CD4-positive, alpha-beta T cell treated with Interleukin-4 for 1 hour (primary cell): ENCODE data around the gene COX6A2.
A peak's percentile ranks its signal among the peaks of the same experiment; 100 is the strongest.
"Not testable (repeated sequence)": the region's sequence is repeated elsewhere in the genome, so short reads cannot be mapped to it uniquely, and the experiment has no call there.

ENCODE experiments used
- DNase-seq, 2 donors: peaks; one replicate each; pipeline ENCODE4 v3.0.0-alpha.2; 2020 to 2022

Gene COX6A2

DNA sequence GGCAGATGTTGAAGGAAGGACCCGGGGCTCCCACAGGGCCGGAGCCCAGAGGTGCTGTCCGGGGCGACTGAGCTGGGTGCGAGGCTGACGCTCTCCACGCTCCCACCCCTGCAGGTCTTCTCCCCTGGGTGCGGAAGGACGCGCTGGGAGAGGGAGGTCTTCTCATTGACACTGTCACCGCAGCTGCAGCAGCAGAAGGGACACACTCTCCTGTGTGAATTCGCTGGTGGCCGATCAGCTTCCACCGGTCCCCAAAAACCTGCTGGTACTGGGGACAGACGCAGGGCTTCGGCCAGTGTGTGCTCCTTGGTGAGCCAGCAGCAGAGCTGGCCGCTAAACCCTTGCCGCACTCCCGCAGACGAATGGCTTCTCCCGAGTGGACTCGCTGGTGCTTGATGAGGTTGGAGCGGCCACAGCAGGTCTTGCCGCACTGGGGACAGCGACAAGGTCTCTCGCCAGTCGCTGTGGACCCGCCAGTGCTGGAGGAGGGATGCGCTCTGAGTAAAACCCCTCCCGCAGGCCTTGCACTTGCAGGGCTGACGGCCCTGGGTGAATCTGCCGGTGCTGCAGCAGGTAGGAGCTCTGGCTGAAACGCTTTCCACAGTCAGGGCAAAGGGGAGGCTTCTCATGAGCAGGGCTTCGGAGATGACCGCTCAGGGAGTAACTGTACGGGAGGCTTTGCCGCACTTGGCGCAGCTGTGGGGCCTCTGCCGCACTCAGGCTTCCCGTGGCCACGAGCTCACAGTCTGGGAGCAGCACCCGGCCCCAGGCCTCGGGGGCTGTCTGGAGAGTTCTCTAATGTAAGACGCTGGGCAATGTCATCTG is 8.3 kb upstream of the COX6A2 start:
- no peak for DNase-seq

DNA sequence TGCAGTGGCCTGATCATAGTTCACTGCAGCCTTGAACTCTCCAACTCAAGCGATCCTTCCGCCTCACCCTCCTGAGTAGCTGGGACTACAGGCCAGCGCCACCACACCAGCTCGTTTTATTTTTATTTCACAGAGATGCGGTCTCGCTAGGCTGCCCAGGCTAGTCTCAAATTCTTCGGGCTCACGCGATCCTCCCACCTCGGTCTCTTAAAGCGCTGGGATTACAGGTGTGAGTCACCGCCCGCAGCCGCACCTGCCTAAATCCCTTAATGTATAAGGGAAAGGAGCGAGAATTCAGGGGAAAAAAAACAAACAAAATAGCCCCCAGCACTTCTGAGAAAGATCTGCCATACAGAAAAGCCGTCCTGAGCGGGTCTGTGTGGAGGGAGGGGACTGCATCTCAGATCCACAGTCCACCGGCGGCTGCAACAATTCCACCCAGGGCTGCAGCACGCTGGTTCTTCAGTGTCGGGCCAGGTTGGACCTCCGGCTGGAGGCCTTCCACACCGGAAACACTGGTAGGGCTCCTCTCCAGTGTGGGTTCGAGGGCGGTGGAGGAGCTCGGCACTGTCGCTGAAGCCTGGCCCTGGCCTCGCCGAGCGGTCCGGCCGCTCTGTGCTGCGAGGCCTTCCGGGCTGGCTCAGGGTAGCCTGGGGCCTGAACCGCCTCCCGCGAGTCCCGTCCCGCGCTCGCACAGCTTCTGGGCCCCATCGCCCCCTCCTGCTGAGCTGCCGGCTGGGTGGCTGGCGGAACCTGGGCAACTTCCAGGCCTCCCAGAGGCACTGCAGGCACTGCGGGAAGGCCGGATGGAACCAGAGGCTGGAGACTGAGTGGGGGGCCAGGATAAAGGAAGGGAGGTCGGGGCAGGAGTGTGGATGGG is 7.4 kb upstream of the COX6A2 start:
- DNase-seq: no peak

DNA sequence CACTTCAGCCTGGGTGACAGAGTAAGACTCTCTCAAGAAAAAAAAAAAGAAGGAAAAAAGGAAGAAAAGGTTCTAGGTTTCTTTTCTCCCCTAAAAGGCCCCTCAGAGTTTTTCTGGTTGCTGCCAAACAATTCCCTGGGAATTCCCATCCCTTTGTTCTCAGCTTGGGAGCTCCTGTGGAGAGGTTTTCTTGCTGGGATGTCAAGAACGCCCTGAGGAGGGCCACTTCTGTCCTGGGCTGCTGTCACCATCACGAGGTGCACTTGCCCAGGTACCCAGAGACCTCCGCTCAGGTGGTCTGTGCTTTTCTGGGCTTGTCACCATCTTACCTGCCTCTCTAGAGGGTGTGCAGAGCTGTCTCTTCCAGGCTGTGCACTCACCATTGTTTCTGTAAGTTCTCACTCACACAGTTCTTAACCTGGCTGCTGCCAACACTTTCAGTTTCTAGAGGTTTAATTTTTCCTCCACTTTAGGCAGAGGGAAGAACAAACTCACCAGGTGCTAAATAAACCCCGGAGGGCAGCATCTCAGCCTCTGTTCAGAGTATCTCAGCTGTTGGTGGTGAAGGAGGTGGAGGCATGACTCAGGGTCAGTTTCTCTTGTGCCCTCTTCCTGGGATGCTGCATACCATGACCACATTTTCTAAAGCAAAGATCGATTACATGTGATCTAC is 2.4 kb upstream of the COX6A2 start:
- no peak for DNase-seq

DNA sequence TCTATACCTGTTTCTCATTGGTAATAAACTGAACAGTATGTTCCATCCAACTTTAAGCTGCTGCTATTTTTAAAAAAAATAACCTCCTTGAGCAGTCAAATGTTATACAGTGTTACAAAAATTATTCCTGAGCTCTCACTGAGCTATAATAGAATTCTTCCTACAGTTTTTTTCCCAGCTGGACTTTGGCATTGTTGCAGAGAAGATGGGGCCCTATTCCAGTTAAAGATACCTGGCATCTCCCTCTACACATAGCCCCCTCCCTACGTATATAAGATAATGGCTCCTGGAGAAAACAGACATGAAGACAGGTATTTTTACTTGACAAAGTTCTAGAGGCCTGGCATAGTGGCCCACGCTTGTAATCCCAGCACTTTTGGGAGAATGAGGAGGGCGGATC is 1.6 kb upstream of the COX6A2 start:
- no peak for DNase-seq

DNA sequence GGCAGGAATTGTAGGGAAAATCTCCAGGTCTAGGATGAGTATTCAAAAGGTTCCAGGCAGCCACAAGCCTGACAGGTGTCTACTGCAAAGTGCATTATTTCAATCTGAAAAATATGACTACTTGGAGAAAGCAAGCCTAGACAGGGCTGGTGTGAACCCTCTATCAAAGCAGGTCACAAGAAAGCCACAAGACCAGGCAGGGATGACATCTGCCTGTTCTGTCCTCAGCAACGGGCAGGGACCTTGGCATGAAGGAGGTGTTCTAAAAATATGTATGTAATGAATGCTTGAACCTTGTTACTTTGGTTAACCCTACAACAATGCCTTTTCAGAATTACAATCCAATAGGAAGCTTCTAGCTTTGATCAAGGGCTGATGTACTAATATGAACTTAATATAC is 1.2 kb upstream of the COX6A2 start:
- DNase-seq: no peak

DNA sequence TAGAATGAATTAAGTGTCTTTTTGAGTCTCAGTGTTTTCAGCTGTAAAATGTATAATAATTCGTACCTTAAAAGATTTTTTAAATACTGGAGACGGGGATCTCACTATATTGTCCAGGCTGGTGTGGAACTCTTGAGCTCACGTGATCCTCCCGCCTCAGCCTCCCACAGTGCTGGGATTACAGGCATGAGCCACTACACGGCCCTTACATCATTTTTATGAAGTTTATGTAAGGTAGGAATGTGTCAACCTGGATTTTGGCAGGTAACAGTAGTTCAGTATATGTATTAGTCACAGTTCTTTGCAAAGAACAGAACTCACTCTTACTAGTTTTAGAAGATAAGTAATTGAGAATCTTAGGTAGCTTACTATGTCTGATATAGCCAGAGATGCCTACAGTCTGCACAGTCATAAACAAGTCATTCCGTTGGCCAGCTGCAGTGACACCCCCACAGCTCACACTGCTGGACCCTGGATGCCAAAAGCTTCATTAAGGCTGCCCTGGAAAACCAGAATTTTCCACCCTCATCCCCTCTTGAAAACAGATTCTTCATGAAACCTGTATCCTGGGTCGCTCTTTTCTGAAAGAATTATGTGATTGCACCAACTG is 583 bp upstream of the COX6A2 start:
- DNase-seq: no peak

DNA sequence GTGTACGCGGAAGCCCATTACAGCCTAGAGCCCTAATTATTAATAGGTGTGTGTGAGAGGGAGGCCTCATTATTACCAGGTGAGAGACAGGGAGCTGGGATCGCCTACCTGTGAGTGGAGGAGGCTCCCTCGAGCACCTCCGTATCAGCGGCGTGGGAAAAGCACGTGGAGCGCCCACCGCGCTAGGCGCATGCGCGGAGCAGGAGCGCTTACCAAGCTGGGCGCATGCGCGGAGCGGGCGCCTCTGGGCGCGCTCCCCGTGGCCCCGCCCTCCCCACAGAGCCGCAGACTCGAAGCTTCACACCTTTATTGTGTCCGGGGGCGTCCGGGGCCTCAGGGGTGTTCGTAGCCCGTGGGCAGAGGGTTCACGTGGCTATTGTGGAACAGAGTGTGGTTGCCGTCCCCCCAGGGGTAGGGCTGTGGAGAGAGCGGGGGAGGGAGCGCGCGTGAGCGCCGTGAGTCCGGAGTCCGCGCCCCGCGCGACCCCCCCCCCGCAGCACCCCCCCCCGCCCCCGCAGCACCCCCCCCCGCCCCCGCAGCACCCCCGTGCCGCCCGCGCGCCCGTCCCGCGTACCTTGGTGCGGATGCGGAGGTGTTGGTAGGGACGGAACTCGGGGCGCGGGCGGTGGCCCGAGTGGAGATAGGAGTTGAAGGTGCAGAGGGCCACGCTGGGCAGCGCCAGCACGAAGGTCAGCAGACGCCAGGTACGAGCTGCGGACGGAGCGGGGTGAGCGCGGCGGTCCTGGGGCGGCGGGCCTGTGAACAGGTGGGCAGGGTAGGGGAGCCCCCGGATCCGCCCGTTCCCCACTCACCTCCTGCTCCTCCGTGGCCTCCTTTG is 500 bp downstream of the COX6A2 start:
- DNase-seq: peak; percentile 77 to 79

DNA sequence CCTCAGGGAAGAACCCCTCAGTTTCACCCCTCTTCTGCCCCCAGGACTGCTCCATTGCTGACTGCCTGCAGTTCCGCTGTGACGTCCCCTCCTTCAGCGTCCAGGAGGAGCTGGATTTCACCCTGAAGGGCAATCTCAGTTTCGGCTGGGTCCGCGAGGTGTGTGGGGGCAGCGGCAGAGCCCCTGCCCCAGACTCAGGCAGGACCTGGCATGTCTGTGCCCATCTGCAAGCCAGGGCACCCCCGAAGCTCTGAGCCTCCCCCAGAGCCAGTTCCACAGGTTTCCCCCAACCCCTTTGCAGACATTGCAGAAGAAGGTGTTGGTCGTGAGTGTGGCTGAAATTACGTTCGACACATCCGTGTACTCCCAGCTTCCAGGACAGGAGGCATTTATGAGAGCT is 4.4 kb downstream of the COX6A2 start:
- DNase-seq: no peak

DNA sequence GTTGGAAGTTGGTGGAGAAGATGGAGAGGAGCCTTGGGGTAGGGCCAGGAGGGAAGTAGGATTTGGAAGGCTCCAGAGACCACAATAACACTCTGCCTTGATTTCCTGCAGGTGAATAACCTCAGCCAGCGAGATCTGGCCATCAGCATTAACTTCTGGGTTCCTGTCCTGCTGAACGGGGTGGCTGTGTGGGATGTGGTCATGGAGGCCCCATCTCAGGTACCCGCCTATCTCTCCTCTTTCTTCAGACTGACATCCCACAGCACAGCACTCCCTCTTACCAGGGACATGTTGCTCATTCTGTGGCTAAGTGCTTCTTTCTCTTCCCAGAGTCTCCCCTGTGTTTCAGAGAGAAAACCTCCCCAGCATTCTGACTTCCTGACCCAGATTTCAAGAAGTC is 4.9 kb downstream of the COX6A2 start:
- DNase-seq: no peak

DNA sequence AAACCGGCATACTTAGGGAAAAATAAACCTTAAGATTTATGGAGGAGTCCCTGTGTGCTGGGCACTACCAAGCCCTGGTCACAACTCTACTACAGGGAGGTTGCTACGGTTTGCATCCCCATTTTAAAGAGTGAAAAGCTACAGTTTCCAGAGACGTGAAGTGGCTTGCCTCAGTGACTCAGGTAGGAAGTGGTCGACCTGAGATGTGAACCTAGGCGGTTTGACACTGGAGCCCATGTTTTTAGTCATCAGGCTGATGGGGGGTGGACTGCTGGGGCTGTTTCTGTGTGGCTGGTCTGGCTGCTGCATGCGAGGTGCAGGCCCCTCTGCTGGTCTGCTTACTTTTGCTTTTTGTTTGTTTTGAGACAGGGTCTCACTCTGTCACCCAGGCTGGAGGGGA is 6.6 kb downstream of the COX6A2 start:
- peak; percentile 24 to 42 for DNase-seq

DNA sequence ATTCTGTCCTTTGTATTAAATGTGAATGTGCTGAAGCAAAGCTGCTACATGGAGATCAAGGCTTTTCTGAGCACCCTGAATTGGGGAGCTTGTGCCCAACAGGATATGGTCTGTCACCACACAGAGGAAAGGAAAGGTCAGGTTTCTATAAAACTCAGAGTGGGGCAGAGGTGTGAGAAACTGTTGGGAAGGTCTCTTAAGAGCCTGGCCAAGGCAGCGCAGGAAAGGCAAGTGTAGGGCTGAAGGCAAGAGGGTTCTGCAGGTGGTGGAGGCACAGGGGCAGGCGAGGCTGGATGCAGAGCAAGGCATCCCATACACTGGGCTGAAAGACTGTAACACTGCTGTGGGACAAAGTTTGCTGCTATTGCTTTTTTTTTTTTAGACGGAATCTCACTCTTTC is 8.1 kb downstream of the COX6A2 start:
- peak in 1 of 2 donors; percentile 7 for DNase-seq

DNA sequence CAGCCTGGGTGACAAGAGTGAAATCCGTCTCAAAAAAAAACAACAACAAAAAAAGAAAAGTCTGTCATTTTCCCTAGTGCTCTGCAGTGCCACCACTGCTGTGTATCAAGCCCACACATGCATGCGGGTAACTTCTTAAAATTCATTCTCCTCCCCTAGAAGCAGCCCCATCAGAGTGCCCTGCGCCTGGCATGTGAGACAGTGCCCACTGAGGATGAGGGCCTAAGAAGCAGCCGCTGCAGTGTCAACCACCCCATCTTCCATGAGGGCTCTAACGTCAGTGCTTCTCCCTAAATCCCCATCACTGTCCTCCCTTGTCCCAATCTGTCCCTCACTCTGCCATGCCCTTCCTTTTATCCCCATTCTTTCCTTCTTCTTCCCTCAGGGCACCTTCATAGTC is 10.2 kb downstream of the COX6A2 start:
- DNase-seq: no peak

DNA sequence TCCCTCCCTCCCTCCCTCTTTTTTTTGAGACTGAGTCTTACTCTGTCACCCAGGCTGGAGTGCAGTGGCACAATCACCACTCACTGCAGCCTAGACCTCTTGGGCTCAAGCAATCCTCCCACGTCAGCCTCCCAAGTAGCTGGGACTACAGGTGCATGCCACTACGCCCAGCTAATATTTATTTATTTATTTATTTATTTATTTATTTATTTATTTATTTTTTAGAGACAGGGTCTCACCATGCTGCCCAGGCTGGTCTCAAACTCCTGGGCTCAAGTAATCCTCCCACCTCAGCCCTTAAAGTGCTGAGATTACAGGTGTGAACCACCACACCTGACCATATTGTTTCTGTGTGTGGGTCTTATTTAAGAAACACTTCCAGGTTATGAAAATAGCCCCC is 11.1 kb downstream of the COX6A2 start:
- not testable (repeated sequence) for DNase-seq

DNA sequence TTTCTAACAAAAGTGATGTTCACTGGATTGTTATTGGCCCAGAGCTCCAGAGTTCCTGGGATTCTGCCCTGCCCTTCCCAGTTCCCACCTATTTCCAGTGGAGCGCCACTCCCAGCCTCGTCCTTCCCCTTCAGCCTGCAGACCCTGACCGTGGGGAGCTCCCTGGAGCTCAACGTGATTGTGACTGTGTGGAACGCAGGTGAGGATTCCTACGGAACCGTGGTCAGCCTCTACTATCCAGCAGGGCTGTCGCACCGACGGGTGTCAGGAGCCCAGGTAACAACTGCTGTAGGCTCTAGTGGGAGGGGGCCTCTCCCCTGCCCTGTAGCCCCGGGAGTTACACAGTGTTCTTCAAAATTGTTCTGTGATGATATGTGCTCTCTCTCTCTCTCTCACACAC is 11.8 kb downstream of the COX6A2 start:
- DNase-seq: no peak

DNA sequence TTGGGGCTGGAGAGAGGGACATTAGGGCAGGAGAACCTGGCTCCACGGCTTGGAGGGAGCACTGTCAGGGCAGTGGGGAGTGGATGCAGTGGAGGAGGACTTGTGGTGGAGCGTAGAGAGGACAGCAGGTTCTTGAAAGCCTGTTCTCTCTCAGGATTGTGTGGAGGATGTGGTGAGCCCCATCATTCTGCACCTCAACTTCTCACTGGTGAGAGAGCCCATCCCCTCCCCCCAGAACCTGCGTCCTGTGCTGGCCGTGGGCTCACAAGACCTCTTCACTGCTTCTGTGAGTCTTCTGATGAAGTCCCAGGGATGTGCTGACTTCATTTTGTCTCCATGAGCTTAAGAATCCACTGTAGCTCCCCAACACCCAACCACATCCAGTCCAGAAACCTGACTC is 13.5 kb downstream of the COX6A2 start:
- peak; percentile 25 to 28 for DNase-seq

DNA sequence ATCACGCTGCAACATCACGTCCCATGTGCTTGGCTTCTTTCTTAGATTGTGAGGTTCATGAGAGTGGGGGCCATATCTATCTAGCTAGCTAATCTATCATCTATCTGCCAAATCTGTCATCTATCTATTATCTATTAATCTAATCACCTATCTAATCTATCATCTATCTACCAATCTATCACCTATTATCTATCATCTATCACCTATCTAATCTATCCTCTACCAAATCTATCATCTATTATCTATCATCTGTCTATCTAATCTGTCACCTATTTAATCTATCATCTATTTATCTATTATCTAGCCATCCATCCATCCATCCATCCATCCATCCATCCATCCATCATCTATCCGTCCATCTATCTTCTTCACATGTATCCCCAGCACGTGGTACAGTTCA is 14.2 kb downstream of the COX6A2 start:
- DNase-seq: no peak

DNA sequence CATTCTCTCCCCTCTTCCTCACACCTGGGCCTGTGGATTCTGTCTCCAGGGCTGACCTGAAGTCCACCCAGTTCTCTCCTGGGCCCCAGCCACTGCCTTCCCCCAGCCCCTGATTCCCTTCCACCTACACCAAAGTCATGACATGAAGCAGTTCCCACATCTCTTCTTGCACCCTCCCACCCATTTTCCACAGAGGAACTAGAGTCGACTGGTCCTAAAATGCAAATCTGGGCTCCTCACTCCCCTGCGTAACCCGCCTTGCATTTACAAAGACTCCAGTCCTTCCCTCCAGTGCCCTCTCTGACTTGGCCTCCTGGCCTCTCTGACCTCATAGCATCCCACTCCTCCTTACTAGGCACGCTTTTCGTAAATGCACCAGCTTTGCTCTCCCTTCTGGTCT is 14.8 kb downstream of the COX6A2 start:
- no peak for DNase-seq

DNA sequence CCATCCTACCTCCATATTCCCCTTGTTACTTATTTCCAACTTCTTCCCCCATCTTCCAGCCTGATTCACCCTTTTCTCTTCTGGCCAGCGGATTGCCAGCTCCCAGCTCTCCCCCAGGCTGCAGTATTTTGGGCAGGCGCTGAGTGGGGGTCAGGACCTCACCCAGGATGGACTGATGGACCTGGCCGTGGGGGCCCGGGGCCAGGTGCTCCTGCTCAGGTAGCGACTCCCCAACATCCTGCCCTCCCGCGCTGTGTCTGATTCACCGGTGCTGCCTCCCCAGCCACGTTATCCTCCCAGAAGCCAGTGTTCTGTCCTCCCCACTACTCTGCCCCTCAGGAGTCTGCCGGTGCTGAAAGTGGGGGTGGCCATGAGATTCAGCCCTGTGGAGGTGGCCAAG is 15.4 kb downstream of the COX6A2 start:
- DNase-seq: no peak

DNA sequence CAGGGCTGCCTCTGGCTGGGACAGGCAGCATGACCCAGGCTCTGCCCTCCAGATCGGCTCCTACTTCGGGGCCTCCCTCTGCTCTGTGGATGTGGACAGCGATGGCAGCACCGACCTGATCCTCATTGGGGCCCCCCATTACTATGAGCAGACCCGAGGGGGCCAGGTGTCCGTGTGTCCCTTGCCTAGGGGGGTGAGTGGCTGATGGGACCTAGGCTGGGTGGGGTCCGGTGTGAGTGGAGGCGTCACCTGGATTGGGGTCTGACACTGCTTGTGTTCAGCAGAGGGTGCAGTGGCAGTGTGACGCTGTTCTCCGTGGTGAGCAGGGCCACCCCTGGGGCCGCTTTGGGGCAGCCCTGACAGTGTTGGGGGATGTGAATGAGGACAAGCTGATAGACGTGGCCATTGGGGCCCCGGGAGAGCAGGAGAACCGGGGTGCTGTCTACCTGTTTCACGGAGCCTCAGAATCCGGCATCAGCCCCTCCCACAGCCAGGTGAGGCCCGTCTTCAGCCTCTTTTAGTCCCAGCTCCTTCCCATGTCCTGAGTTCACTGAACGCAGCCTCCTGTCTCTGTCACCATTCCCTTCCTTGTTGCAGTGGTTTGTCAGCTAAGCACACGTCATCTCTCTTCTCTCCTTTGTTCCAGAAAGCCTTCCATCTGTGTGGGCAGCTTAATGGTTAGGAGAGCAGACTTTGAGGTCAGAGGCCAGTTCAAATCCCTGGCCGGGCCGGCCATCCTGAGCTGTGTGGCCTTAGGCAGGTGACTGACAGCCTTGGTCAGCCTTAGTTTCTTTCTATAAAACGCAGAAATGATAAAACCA is 16.9 kb downstream of the COX6A2 start:
- DNase-seq: no peak

DNA sequence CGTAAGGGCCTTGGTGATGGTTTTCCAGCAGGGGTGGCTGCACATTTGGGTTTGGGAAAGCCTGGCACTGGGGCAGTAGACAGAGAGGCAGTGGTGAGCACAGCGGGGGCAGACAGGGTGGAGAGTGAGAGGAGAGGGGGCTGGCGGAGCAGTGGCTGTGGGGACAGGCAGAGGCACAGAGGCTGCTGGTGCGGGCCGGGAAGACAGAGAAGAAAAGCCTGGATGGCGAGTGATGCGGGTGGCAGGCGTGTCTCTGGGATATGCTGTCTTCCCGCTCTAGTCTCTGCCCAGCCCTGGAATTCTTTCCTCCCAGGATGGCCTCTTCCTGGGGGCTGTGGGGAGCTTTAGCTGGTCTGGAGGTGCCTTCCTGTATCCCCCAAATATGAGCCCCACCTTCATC is 18.1 kb downstream of the COX6A2 start:
- no peak for DNase-seq

DNA sequence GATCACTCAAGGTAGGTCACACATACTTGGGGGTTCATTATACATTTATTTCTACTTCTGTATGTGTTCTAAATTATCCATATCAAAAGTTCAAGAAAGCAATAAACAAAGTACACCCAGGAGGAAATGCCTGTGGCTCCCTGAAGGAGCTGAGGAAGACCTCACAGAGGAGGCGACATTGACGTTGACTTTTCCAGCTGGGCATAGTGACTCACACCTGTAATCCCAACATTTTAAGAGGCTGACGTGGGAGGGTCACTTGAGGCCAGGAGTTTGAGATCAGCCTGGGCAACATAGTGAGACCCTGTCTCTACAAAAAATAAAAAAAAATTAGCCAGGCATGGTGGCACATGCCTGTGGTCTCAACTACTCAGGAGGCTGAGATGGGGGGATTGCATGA is 18.7 kb downstream of the COX6A2 start:
- no peak for DNase-seq
